ENCODE data around the gene MPC2.

DNA sequence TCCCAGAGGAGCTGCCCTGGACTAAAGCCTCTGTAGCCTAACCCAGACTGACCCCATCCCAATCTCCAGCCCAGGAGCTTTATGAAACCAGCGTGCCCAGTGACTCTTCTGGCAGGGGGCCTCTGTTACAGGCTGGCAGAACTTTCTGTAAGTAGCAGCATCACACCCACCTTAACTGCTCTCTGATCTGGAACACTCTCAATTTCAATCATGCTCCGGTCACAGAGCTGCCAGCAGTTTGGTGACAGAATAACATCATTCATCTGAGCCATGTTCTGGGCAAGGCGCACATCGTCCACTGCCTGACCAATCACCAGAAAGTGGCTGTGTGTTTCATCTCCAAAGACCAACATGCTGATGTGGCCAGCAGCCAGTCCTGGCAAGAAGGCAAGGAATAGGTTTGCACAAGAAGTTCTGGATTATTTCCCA lies 37.6 kb downstream of the MPC2 start:
- TF ChIP-seq, protein P1, sequence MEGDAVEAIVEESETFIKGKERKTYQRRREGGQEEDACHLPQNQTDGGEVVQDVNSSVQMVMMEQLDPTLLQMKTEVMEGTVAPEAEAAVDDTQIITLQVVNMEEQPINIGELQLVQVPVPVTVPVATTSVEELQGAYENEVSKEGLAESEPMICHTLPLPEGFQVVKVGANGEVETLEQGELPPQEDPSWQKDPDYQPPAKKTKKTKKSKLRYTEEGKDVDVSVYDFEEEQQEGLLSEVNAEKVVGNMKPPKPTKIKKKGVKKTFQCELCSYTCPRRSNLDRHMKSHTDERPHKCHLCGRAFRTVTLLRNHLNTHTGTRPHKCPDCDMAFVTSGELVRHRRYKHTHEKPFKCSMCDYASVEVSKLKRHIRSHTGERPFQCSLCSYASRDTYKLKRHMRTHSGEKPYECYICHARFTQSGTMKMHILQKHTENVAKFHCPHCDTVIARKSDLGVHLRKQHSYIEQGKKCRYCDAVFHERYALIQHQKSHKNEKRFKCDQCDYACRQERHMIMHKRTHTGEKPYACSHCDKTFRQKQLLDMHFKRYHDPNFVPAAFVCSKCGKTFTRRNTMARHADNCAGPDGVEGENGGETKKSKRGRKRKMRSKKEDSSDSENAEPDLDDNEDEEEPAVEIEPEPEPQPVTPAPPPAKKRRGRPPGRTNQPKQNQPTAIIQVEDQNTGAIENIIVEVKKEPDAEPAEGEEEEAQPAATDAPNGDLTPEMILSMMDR (IDR thresholded peaks at IDR 0.05), result no peak
- TF ChIP-seq ZFX (IDR thresholded peaks at IDR 0.05; ENCODE audit: borderline replicate concordance), result no peak
